ENCODE data around the gene FGF21. TPM values are rescaled to one million over a fixed set of nuclear protein-coding genes. Genes with fewer than 3 reads are reported as not detected.

Gene FGF21
- total and polyA plus RNA-seq, 10 of the 15 experiments (the other 5 are each of a cell fraction or from before 2014, with no cell fraction given) = not detected

- no peak for TF ChIP-seq BCLAF1 (IDR thresholded peaks at IDR 0.05)
- TF ChIP-seq EGR1 (IDR thresholded peaks at IDR 0.05; ENCODE audit: borderline replicate concordance in 1 of 2, low read depth in 2 of 2, low read length in 2 of 2) = no peak
- no peak for TF ChIP-seq LARP7 (IDR thresholded peaks at IDR 0.05)
- no peak for TF ChIP-seq ZBED1 (IDR thresholded peaks at IDR 0.05; ENCODE audit: borderline replicate concordance)
- TF ChIP-seq MTA2 (IDR thresholded peaks at IDR 0.05; ENCODE audit: low read depth) = no peak
- TF ChIP-seq ZNF24 (IDR thresholded peaks at IDR 0.05) = no peak
These were observed 20.7 kb upstream of the FGF21 start (continued) for GRCh38 chr19:48734625-48735024.

- Histone ChIP-seq H3K9me3 (replicated peaks; ENCODE audit: control insufficient read depth, insufficient read depth, low read length) (no peaks in the 10 kb centered on the region; the same call in 2 of the 3 replicates), H3K9ac (ENCODE audit: control insufficient read depth, insufficient read depth, low read length) (no peak overlapping the region), H4K20me1 (ENCODE audit: control insufficient read depth, insufficient read depth) (no peaks in the 10 kb centered on the region), H3K4me1 (ENCODE audit: control insufficient read depth, insufficient read depth, low read length) (peaks cover 5% of the 10 kb centered on the region), H3K79me2 (ENCODE audit: control insufficient read depth, insufficient read depth, low read length) (no peaks in the 10 kb centered on the region), H3K4me3 (no peak overlapping the region), H3K27ac (ENCODE audit: control insufficient read depth, insufficient read depth) (no peak overlapping the region), H3K27me3 (replicated peaks in 1 of 2; ENCODE audit: control insufficient read depth in 2 of 2, insufficient read depth in 2 of 2, low read length in 1 of 2) (peaks cover 4 to 5% of the 10 kb centered on the region in 2 experiments; a peak in 3 of 4 replicates), H3K36me3 (ENCODE audit: control insufficient read depth in 2 of 2, insufficient read depth in 2 of 2, low read length in 1 of 2) (no peaks in the 10 kb centered on the region), H2AFZ (ENCODE audit: control insufficient read depth, low read depth, low read length) (no peak overlapping the region), H3K4me2 (ENCODE audit: control insufficient read depth, insufficient read depth) (no peak overlapping the region)
- FAIRE-seq = no peak
- RAD21 ChIA-PET (ENCODE audit: unreplicated experiment) = no interaction called here
- 89% methylated on average over 35 of the region's 38 CpGs for WGBS (ENCODE audit: insufficient coverage, insufficient replicate concordance, low lambda C conversion rate, missing lambda C conversion rate)
- ATAC-seq = no peak
- no peak for TF ChIP-seq ZBED1 (IDR thresholded peaks at IDR 0.05; ENCODE audit: borderline replicate concordance)
- SMC1A ChIA-PET (ENCODE audit: uncharacterized antibody, unreplicated experiment) = interaction anchor here (0.6 kb wide), 1 partner anchor 53 kb away, joined by 3 read pairs; no protein-coding TSS in a partner anchor
- in situ Hi-C loops (cut with MboI) (no loop called here), intact Hi-C loops (cut with micrococcal nuclease; ENCODE audit: unreplicated experiment) (no loop called here)
- no TSS peak for BruUV-seq (replicated peaks)
- no peak for DNase-seq (ENCODE audit: low read depth, low spot score)
- CTCF ChIA-PET = no interaction called here
- POLR2A ChIA-PET = interaction anchor here (0.6 kb wide), 1 partner anchor 538 kb away, joined by 5 read pairs; no protein-coding TSS in a partner anchor
These were observed 20.2 kb upstream of the FGF21 start for GRCh38 chr19:48735031-48735615.

Data from GM12878 (cell line).